ENCODE data around the gene ID2.

The ID2 gene

DNA sequence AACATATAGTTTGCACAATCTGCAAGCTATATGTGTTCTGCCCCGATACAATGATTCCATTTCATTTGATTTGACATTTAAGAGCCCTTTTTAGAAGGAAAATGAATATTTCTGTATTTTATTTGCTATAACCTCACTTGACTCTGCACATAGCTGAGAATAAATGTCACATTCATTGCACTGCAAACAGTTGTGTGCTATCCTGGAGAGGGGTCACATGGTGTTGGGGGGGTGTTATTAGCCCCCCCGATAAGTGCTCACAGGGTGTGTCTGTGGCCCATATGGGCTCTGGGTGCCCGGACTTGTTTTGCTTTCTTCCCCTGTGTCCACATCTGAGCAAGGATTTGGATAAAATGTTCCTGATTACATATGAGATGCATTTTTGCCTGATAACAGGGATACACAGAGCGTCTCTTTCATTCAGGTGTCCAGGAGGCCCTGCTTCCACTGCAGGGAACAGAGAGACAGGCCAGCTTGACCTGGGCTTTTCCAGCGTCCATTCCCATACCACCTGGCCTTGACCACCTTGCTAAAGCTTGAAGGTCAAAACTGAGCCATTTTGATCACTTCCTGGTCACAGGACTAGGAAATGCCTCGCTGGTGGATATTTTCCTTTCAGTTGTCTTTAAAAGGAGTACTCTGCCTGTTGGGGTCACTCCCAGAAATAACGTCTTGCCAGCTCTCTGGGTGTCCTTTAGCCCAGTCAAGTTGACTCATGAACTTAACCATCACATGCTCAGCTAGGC lies 38.4 kb upstream of the ID2 start:
- no peak overlapping the region for H3K4me3 ChIP-seq (ENCODE audit: low read length)
- DNase-seq (ENCODE audit: low read depth) = no peak
- TF ChIP-seq, protein P1, sequence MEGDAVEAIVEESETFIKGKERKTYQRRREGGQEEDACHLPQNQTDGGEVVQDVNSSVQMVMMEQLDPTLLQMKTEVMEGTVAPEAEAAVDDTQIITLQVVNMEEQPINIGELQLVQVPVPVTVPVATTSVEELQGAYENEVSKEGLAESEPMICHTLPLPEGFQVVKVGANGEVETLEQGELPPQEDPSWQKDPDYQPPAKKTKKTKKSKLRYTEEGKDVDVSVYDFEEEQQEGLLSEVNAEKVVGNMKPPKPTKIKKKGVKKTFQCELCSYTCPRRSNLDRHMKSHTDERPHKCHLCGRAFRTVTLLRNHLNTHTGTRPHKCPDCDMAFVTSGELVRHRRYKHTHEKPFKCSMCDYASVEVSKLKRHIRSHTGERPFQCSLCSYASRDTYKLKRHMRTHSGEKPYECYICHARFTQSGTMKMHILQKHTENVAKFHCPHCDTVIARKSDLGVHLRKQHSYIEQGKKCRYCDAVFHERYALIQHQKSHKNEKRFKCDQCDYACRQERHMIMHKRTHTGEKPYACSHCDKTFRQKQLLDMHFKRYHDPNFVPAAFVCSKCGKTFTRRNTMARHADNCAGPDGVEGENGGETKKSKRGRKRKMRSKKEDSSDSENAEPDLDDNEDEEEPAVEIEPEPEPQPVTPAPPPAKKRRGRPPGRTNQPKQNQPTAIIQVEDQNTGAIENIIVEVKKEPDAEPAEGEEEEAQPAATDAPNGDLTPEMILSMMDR (conservative IDR thresholded peaks at IDR 0.05; ENCODE audit: low read depth, low read length) = no peak

DNA sequence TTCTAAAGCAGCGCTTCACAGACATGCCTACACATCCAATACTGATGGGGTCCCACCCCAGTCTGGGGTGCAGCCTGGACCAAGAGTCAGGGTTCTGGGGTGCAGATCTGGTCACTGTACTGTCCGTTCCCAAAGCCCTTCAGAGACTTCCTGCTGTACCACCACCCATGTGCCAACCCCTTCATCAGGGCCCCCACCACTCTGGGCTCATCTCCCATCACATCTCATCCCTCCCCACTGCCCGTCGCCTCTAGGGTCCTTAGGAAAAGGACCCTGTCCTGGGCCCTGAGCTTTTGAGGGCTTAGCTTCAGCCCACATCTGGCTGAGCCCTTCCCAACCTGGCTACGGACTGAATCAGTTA lies 37.9 kb upstream of the ID2 start:
- no peak for DNase-seq (ENCODE audit: low read depth)
- TF ChIP-seq, protein P1 (conservative IDR thresholded peaks at IDR 0.05; ENCODE audit: low read depth, low read length) = no peak
- no peak overlapping the region for H3K4me3 ChIP-seq (ENCODE audit: low read length)

DNA sequence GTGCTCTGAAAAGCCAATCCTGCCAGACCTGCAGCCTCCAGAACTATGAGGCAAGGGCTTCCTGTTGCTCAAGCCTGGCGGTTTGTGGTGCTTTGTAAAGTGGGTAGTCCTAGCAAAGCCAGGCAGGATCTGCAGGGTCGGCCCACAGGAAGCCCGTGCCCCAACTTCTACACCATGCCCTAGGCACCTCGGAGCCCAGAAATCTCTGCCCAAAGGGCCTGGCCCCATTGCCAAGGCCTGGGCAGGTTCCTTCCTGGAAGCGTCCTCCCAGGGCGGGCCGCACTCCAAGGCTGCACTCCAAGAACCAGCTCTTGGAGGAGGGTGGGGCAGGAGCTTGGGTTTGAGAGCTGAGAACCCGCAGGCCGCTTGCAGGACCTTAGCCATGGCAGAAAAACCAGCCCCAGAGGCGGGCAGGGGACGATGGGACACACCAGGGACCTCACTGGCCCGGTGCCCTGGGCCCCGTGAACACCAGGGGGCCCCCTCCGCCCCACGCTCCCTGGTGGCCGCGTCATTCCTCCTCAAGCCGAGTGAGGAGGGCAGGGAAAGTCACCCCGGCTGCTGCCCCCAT lies 37.2 kb upstream of the ID2 start:
- H3K4me3 ChIP-seq (ENCODE audit: low read length) = no peak overlapping the region
- TF ChIP-seq, protein P1 (conservative IDR thresholded peaks at IDR 0.05; ENCODE audit: low read depth, low read length) = peak; percentile 26
- DNase-seq (ENCODE audit: low read depth) = no peak

DNA sequence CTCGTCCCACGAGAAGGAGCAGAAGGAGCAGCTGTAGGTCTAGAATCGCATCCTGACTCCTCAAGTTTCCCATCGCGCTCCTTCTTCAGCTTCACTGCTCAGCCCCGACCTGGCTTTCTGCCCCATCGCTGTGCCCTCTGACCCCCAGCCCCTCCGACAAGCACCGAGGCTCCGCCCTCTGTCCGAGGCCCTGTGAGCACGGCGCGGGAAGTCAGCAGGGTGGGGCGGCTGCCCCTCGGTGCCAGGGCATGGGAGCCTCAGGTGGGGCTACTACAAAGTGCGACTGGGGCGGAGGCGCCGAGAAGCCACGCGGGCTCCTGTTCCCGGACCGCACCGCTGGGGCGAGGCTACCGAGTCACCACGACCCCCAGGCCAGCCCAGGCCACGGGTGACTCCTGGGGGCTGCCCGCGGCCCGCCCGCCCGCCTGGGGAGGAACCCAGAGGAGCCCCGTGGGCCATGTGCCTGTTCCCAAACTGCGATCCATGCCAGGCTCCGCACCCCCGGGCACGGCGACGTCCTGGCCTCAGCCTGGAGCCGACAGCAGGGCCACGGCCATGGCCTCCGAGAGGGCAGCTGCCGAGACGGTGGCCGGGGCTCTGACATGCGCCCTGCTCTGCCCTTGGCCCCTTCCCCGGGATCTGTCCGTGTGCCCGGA lies 36.6 kb upstream of the ID2 start:
- DNase-seq (ENCODE audit: low read depth) = no peak
- TF ChIP-seq, protein P1 (conservative IDR thresholded peaks at IDR 0.05; ENCODE audit: low read depth, low read length) = no peak
- no peak overlapping the region for H3K4me3 ChIP-seq (ENCODE audit: low read length)

DNA sequence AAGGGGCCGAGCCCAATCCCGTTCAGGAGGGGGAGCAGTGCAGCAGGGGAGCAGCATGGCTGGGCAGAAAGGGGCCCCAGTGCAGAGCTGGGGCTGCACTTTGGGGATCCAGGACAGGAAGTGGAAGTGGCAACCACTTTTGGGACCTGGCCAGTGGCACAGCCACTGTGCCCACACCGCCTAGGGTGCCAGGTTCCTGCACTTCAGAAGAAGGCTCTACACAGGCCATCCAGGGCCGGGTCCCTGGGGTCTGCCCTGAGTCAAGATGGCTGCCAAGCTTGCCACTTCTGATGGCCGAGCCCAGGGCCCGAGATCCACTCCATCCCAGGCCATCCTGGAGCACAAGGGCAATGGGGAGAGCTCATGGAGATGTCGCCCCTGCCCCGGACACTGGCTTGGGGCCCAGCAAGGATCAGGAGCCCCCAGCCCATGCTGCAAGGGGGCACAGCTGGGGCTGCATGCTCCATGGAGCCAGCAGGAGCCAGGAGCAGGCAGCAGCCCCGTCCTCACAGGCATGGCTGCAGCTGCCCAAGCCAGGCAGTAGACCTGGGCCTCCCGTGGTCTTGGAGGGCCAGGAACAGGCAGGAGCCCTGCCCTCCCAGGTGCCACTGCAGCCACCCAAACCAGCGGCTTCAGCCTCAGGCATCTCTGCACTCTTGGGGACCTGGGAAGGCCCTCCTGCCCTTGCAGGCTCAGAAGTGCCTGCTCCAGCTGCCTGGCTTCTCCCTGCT lies 35.0 kb upstream of the ID2 start:
- DNase-seq (ENCODE audit: low read depth) = no peak
- TF ChIP-seq, protein P1 (conservative IDR thresholded peaks at IDR 0.05; ENCODE audit: low read depth, low read length) = no peak
- H3K4me3 ChIP-seq (ENCODE audit: low read length) = no peak overlapping the region

DNA sequence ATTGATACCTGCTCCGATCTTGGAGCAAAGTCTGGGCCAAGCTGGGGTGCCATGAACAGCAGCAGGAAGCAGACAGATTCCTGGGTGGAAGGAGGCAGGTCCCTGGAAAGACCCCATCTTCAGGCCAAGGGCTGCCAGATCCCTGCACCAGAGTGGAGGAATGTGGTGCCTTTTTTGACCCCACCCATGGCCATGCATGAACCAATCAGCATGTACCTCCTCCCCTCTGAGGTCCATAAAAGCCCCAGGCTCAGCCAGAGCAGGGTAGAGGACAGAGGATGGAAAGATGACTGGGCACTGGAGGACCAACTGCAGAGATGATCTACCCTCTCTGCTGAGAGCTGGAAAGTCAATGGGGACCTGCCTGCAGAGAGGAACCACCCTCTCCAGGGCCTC lies 34.4 kb upstream of the ID2 start:
- TF ChIP-seq, protein P1 (conservative IDR thresholded peaks at IDR 0.05; ENCODE audit: low read depth, low read length) = no peak
- no peak for DNase-seq (ENCODE audit: low read depth)

More for the DNA sequence above, 34.4 kb upstream of the ID2 start:
- H3K4me3 ChIP-seq (ENCODE audit: low read length) = no peak overlapping the region

All from retinal pigment epithelial cell (primary cell).